HG03439 (cell line): Measurements from ENCODE around the gene GABPA.
"Not testable (repeated sequence)": the region's sequence is repeated elsewhere in the genome, so short reads cannot be mapped to it uniquely, and the experiment has no call there.

ENCODE experiments used
- ATAC-seq: cut with Tn5 transposase; IDR thresholded peaks from one replicate; pipeline ENCODE4 v1.9.1; 2021; ENCODE audit warnings: mild to moderate bottlenecking, moderate library complexity; ENCODE audit not compliant: unreplicated experiment

The GABPA gene

DNA sequence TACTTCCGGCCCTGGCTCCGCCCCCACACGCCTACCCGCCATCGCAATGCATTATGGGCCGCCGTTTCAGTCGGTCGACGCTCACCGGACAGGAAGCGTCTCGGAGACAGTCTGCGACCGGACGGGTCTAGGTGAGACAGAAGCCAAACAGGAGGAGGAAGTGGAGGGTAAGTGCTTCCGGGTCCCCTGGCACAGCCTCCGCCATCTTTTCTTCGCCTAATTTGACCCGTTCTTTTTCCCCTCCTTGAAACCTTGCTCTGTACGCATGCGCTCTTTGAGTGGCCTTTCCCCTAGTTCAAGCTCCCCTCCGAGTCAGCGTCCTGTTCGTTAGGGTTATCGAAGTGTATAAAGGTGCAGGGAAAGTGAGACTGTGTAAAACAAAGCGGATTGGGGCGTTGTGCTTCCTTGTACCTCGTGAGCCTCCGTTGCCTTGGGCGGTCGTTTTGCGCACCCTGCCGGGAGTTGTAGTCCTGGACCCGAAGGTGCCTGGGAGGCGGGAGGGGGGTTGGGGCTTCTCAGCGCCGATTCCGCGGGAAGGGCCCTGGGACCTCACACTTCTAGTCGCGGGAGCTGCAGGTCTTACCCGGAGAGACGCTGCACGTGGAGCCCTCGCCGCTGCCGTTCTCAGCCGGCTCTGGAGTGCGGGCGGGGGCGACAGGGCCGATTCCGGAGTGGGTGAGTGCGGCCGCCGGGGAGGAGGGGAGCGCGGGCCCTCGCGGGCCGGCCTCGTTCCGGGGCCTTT is at the start of gene GABPA, which contains the start of gene ATP5PF:
Gene GABPA, plus strand, starts transcription at position 69 of the 742 bp plus-strand sequence. CDS start 6,627 bp downstream, outside the sequence.
Gene ATP5PF, minus strand, starts transcription at position 1 of the 742 bp plus-strand sequence. CDS start 5,110 bp downstream, outside the sequence.
- ATAC-seq: peak; percentile 92

- no peak for ATAC-seq
These were observed 47.0 kb upstream of the GABPA start for GRCh38 chr21:25687787-25688186.

GRCh38 chr21:25688275-25689155 is 46.3 kb upstream of the GABPA start:
- no peak for ATAC-seq

DNA sequence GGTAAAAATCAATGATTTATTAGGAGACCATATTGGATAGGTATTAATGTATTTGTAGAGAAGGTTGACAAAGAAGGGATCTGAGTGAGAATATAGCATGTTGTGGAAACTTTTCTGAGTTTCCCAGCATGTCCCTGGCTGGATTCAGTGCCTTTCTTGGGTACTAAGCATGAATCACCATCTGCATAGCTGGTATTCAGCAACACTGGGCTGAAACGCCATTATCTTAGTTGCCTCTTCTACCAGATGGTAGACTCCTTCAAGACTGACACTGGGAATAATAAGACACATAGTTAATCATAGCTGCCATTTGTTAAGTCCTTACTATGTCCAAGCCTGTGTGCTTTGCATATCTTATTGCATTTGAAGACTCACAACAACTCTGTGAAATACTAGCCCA is 45.5 kb upstream of the GABPA start:
- no peak for ATAC-seq

DNA sequence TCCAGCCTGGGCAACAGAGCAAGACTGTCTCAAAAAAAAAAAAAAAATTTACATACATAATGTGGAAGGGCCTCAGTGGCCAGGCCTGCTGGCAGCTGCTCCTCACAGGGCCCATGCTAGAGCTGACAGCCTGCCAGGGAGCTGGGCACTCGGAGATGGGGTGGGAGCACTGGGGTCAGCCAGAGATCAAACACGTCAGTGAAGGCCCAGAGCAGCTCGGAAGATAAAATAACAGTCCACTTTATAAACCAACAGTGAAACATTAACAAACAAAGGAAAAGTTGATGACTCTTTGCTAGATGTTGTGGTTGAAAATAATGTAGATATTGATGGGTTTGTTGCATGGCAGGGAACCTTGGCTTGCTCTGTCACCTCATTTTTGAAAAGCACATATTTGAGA is 42.8 kb upstream of the GABPA start:
- no peak for ATAC-seq

GRCh38 chr21:25695461-25695860 is 39.3 kb upstream of the GABPA start:
- ATAC-seq: not testable (repeated sequence)

- ATAC-seq: no peak
These were observed 34.0 kb upstream of the GABPA start for GRCh38 chr21:25700741-25701140.

DNA sequence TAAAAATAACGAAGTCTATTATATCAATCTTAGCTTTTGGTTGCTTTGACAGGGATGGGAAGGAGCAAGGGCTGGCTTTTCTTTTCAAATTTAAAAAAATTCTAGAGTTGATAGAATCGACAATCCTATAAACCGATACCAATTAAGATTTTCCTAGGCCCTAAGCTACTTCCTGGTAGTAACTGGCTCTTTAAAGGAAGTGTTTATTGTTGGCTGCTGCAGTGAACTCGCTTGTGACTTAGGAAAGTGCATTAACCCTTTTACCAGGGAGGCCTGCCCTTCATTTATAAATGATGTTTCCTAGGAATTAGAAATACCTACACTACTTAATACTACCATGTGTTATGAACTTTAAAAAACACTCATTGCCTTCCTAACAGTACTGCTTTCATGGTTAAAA is 33.2 kb upstream of the GABPA start:
- ATAC-seq: no peak

- peak; percentile 62 for ATAC-seq
These were observed 26.2 kb upstream of the GABPA start for GRCh38 chr21:25708467-25709065.

GRCh38 chr21:25709684-25710265 is 25.0 kb upstream of the GABPA start:
- no peak for ATAC-seq

DNA sequence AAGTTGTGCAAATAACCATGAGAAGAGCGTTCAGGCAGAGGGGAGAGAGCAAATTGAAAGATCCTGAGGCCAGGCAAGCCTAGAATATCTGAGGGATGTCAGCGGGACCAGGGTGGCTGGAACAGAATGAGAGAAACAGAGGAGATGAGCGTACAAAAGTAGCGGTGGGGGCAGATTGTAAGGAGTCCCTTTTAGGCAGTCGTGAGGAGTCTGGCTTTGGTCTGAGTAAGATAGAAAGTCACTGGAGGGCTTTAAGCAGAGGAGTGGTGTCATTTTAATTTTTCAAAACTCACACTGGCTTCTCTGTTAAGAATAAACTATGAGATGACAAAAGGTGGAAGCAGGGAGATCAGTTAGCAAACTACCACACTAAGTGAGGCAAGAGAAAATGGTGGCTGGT is 24.2 kb upstream of the GABPA start:
- no peak for ATAC-seq

DNA sequence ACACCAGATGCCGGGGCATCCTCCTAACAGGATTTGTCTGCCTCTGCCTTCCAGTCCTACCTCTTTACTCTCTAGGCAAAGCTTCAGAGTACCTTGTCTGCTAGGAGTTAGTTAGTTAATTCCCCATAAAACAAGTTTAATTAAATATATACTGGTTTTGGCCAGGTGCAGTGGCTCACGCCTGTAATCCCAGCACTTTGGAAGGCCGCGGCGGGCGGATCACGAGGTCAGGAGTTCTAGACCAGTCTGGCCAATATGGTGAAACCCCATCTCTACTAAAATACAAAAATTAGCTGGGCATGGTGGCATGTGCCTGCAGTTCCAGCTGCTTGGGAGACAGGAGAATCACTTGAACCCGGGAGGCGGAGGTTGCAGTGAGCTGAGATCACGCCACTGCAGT is 20.7 kb upstream of the GABPA start:
- not testable (repeated sequence) for ATAC-seq

DNA sequence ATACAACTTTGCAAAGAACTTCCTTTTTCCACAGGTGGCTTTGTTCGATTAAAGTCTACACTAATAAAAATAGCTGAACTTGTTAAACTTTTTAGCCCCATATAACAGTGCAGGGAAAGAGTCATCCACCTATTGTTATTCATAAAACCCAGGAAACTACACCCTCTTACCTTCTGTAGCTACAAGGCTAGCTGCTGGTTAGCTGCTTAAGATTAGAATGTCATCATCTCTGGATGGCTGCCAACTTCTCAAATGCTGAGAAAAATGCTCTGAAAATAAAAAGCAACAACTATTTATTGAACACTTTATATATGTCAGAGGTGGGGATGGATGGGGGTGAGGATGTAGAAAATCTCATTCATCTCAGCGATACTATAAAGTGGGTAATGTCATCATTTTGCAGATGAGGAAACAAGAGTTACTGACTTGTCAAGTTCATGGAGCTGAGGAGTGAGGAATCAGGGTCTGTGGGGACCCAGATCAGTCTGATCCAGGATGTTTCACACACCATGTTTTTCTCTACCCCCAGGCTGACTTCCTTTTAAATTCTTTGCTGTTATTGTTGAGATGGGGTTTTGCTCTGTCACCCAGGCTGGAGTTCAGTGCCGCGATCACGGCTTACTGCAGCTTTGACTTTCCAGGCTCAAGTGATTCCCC is 17.2 kb upstream of the GABPA start:
- ATAC-seq: no peak

DNA sequence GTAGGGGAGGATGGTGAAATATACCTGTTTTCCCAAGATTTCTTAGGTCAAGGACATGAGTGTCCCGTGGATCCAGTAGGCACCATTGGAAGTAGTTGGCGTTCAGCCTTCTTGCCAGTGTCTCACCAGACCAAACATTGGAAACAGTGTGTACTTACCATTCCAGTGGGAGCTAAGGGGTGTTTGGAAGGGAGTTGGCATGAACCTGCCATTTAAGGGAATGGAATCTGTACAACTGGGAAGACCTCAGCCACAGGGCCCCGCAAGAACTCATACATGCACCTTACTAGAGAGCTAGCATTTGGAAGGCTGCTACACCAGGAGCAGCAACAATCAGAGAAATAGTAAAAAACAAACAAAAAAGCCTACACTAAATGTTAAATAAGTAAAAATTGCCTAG is 12.8 kb upstream of the GABPA start:
- ATAC-seq: no peak

DNA sequence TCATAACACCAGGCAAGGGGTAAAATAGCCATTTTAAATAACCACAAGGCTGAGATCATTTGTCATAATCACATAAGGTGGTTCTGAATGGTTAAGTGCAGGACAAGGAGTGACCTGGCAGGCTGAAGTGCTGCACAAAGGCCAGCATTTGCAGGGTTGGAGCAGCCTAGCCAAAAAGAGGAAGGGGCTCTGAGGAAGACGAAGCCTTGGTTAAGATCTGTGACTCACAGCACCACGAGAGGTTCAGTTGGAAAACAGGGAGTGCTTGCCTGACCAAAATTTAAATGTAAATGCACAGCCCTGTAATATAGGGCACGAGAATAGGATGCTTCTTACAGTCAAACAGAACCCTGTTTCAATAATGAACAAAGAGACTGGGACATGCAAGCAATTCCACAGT is 12.1 kb upstream of the GABPA start:
- ATAC-seq: no peak

GRCh38 chr21:25732091-25732760 is 2.5 kb upstream of the GABPA start:
- ATAC-seq: no peak

DNA sequence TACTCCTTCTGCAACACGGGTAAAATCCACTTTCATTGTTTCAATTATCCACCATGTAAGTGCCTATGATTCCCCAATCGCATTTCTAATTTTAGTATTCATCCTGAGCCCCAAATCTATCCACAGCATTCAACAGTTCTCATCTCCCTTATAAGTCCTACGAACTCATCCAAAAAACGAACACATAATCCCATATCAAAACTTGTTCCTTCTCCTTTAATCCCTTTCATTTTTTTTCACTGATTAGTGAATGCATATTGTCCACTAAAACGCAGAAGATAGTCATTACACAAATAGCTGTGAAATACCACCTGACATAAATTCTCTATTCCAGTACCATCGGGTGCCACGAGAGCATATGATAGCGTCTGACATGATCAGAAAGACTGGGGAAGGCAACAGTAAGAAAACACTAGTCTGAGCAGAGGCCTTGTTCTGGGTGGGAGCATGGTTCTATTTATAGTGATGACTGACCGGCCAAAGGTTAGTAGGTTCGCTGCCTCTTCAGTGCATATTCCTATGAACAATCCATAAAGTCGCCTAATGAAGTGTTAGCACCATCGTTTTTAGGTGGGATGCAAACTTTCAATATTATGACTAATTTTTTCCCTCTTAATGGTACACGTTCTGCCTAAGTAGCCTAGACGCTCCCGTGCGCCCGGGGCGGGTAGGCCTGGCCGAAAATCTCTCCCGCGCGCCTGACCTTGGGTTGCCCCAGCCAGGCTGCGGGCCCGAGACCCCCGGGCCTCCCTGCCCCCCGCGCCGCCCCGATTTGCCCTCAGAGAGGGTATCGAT is 716 bp upstream of the GABPA start:
- ATAC-seq: peak; percentile 13

DNA sequence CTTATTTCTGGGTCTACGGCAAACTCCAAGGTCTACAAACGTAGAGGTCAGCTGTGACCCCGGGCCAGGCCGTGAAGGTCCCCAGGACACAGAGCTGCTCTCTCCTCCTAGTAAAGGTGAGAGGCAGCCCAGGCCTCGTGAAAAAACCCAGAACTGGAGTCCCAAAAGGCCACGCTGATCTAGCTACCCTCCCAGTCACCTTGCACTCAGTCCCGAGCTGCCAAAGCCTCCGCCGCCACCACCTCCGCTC is 193 bp upstream of the GABPA start:
- ATAC-seq: peak; percentile 4
